HL-60 (cell line): ENCODE measurements around the gene HS6ST3.

ENCODE experiments used
- GABPA ChIP-seq: IDR thresholded peaks from 2 replicates; pipeline ENCODE4 v1.6.1; 2012; ENCODE audit warnings: low read depth
- POLR2AphosphoS5 ChIP-seq: IDR thresholded peaks from 2 replicates; pipeline ENCODE4 v1.6.1; 2012; ENCODE audit warnings: low read depth
- TF ChIP-seq, protein P1 (sequence below): IDR thresholded peaks from one replicate; pipeline ENCODE4 v1.5.1; 2011; ENCODE audit warnings: low read length, control low read depth, inconsistent platforms; ENCODE audit not compliant: insufficient read depth
- TF ChIP-seq, protein P2 (sequence below): IDR thresholded peaks from 2 replicates; pipeline ENCODE4 v1.6.1; 2012; ENCODE audit warnings: low read depth; ENCODE audit not compliant: insufficient replicate concordance

DNA sequence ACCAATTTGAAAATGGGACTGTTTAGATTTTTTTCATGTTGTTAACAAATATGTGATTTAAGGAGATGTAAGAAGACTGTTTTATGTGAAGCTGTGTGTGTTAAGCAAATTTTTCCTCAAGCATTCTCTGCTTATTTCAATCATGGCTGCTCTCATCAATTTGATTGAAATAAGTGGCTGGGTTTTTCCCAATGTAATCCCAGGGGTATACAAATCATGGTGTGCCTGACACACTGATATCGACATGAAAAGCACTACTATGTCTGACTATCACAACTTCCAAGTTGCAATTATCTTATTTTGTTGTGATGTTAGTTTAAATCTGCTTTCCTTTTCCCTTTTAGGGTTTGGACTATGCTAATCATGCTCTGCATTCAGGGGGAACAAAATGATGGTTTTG is 283.7 kb downstream of the HS6ST3 start:
- TF ChIP-seq, protein P1, sequence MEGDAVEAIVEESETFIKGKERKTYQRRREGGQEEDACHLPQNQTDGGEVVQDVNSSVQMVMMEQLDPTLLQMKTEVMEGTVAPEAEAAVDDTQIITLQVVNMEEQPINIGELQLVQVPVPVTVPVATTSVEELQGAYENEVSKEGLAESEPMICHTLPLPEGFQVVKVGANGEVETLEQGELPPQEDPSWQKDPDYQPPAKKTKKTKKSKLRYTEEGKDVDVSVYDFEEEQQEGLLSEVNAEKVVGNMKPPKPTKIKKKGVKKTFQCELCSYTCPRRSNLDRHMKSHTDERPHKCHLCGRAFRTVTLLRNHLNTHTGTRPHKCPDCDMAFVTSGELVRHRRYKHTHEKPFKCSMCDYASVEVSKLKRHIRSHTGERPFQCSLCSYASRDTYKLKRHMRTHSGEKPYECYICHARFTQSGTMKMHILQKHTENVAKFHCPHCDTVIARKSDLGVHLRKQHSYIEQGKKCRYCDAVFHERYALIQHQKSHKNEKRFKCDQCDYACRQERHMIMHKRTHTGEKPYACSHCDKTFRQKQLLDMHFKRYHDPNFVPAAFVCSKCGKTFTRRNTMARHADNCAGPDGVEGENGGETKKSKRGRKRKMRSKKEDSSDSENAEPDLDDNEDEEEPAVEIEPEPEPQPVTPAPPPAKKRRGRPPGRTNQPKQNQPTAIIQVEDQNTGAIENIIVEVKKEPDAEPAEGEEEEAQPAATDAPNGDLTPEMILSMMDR = no peak
- TF ChIP-seq GABPA (no peak), POLR2AphosphoS5 (no peak)
- TF ChIP-seq, protein P2, sequence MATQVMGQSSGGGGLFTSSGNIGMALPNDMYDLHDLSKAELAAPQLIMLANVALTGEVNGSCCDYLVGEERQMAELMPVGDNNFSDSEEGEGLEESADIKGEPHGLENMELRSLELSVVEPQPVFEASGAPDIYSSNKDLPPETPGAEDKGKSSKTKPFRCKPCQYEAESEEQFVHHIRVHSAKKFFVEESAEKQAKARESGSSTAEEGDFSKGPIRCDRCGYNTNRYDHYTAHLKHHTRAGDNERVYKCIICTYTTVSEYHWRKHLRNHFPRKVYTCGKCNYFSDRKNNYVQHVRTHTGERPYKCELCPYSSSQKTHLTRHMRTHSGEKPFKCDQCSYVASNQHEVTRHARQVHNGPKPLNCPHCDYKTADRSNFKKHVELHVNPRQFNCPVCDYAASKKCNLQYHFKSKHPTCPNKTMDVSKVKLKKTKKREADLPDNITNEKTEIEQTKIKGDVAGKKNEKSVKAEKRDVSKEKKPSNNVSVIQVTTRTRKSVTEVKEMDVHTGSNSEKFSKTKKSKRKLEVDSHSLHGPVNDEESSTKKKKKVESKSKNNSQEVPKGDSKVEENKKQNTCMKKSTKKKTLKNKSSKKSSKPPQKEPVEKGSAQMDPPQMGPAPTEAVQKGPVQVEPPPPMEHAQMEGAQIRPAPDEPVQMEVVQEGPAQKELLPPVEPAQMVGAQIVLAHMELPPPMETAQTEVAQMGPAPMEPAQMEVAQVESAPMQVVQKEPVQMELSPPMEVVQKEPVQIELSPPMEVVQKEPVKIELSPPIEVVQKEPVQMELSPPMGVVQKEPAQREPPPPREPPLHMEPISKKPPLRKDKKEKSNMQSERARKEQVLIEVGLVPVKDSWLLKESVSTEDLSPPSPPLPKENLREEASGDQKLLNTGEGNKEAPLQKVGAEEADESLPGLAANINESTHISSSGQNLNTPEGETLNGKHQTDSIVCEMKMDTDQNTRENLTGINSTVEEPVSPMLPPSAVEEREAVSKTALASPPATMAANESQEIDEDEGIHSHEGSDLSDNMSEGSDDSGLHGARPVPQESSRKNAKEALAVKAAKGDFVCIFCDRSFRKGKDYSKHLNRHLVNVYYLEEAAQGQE = no peak
